Gastrocnemius medialis (tissue), 4 donors: ENCODE measurements around the gene RNF43. TPM values are rescaled to one million over a fixed set of nuclear protein-coding genes. Genes with fewer than 3 reads are reported as not detected.

Experiments
- ATAC-seq, 2 donors: fragments of 150-250 bp; one replicate each; pipeline ENCODE4 v1.9.1; 2016
- DNase-seq, 2 donors: peaks; one replicate each; pipeline ENCODE4 v3.0.0-alpha.2; 2019
- H3K27ac ChIP-seq, 4 donors: fragments of 200-600 bp; sonication (generic); 1 replicate in 1 of 4; 2 replicates in 3 of 4; pipeline ENCODE4 v1.5.1; 2016 to 2018; ENCODE audit warnings: mild to moderate bottlenecking in 2 of 4, moderate library complexity in 1 of 4
- H3K27me3 ChIP-seq, 3 donors: fragments of 200-600 bp; sonication (generic) in 2 of 3; 1 replicate in 1 of 3; 2 replicates in 2 of 3; pipeline versions ENCODE4 v1.5.1 to v1.6.0; 2016 to 2019; ENCODE audit warnings: mild to moderate bottlenecking in 1 of 3, moderate library complexity in 1 of 3
- H3K36me3 ChIP-seq, 2 donors: fragments of 200-600 bp; sonication (generic) in 1 of 2; one replicate each; pipeline ENCODE4 v1.5.1; 2017 to 2018
- H3K4me1 ChIP-seq, 2 donors: fragments of 200-600 bp; sonication (generic) in 1 of 2; one replicate each; pipeline ENCODE4 v1.5.1; 2016 to 2017; ENCODE audit warnings: mild to moderate bottlenecking in 2 of 2
- H3K4me3 ChIP-seq, 4 donors: fragments of 200-600 bp; sonication (generic) in 3 of 4; 1 replicate in 1 of 4; 2 replicates in 3 of 4; pipeline ENCODE4 v1.5.1; 2016 to 2019; ENCODE audit warnings: mild to moderate bottlenecking in 2 of 4
- H3K9me3 ChIP-seq, 3 donors: fragments of 200-600 bp; sonication (generic) in 2 of 3; 1 replicate in 1 of 3; 2 replicates in 2 of 3; pipeline ENCODE4 v1.5.1; 2016 to 2019
- CTCF ChIP-seq, 5 experiments: fragments of 450-650 bp in 3 of 5; fragments of 200-600 bp in 2 of 5; sonication (generic) in 2 of 5; IDR thresholded peaks in 4 of 5; conservative IDR thresholded peaks in 1 of 5; 1 replicate in 4 of 5; 2 replicates in 1 of 5; pipeline ENCODE4 v1.5.1; 2016 to 2019; ENCODE audit warnings: antibody characterized with exemption in 5 of 5, mild to moderate bottlenecking in 3 of 5, moderate library complexity in 3 of 5
- POLR2A ChIP-seq, 2 donors: fragments of 450-650 bp; IDR thresholded peaks; one replicate each; pipeline ENCODE4 v1.6.1; 2017; ENCODE audit warnings: antibody characterized with exemption in 2 of 2, mild to moderate bottlenecking in 2 of 2, moderate library complexity in 2 of 2
- in situ Hi-C, 4 donors: fragments of 200-750 bp; cut with MboI; loops; one replicate each; pipeline versions ENCODE4 v1.15.0 to v1.8.0; 2017; ENCODE audit warnings: low sequenced_read_pairs in 4 of 4
- intact Hi-C: fragments of 100-400 bp; cut with DNase I; formaldehyde crosslinking; loops from one replicate; pipeline ENCODE4 v1.15.1; 2023; ENCODE audit warnings: low total_unique reads
- total RNA-seq, 4 donors: library from RNA; depleted of rRNA; stranded (reverse); fragments of >200 nt; gene quantifications; one replicate each; pipeline versions ENCODE4 v1.1.0 to v1.2.3, GENCODE V29; 2016

Gene RNF43
- total RNA-seq, 4 donors from 2014 or later = 0.20 TPM; not detected in 3

DNA sequence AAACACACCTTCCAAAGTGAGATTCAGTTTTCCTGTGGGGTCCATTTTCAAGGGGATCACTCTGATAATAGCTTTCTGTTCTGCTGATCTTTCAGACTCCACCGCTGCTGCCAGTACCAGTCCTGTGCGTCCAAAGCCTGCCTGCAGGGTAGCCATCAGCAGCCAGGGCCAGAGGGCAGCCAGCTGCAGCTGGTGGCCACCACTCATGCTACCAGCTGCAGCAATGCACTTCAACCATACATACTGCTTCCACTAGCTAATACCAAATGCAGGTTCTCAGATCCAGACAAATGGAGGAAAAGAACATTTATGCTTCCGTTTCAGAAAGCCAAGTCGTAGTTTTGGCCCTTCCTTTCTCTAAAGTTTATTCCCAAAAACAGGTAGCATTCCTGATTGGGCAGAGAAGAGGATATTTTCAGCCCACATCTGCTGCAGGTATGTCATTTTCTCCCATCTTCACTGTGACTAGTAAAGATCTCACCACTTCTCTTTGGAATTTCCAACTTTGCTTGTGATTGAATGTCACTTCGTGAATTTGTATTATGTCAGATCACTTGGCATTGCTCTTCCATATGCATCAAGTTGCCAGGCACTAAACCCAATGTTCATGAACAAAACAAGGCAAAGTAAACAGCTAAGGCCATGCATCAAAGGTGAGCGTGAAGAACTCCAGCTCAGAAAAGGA lies 1.8 kb downstream of the RNF43 start:
- no peak for DNase-seq
- no peaks in the 10 kb centered on the region for H3K36me3 ChIP-seq
- H3K4me1 ChIP-seq = peaks cover 0 to 10% of the 10 kb centered on the region in 2 donors
- TF ChIP-seq POLR2A (IDR thresholded peaks at IDR 0.05) (no peak), CTCF (IDR thresholded peaks at IDR 0.05 in 4 of 5, conservative IDR thresholded peaks at IDR 0.05 in 1 of 5) (no peak)
- H3K9me3 ChIP-seq = no peaks in the 10 kb centered on the region
- intact Hi-C loops = loop anchor here (5.0 kb wide), 1 partner anchor 108 kb away; no protein-coding TSS in a partner anchor
- in situ Hi-C loops = loop anchor here in 1 of 4 donors (25.0 kb wide), 1 partner anchor 103 kb away; no protein-coding TSS in a partner anchor
- H3K4me3 ChIP-seq = no peak overlapping the region
- ATAC-seq = no peak
- H3K27ac ChIP-seq = no peak overlapping the region
- H3K27me3 ChIP-seq = no peaks in the 10 kb centered on the region

DNA sequence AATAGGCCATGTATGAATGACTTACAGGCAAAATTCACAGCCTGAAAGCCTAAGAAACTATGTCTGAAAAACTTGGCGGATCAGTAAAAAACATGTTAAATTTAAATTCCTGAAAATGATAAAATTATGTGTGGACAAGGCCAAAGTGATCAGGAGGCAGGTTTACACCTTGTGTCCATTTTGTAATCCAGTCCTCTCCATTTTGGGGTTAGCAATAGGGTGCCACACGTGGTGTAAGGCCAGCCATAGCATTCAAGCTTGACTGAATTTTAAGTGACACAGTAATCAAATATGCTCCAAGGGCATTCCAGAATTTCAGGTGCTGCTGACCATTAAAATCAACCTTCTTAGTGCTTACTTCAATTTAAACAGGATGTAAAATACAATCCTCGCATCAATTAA lies 2.7 kb downstream of the RNF43 start:
- no peak for TF ChIP-seq POLR2A (IDR thresholded peaks at IDR 0.05)
- TF ChIP-seq CTCF (IDR thresholded peaks at IDR 0.05 in 4 of 5, conservative IDR thresholded peaks at IDR 0.05 in 1 of 5) = no peak
- ATAC-seq (no peak), DNase-seq (no peak)
- no peak overlapping the region for H3K27ac ChIP-seq
- H3K36me3 ChIP-seq = no peaks in the 10 kb centered on the region
- H3K4me1 ChIP-seq = peaks cover 0 to 10% of the 10 kb centered on the region in 2 donors
- in situ Hi-C loops = loop anchor here in 1 of 4 donors (25.0 kb wide), 1 partner anchor 102 kb away; no protein-coding TSS in a partner anchor
- H3K4me3 ChIP-seq = no peak overlapping the region
- intact Hi-C loops = no loop called here
- H3K27me3 ChIP-seq = no peaks in the 10 kb centered on the region
- no peaks in the 10 kb centered on the region for H3K9me3 ChIP-seq

DNA sequence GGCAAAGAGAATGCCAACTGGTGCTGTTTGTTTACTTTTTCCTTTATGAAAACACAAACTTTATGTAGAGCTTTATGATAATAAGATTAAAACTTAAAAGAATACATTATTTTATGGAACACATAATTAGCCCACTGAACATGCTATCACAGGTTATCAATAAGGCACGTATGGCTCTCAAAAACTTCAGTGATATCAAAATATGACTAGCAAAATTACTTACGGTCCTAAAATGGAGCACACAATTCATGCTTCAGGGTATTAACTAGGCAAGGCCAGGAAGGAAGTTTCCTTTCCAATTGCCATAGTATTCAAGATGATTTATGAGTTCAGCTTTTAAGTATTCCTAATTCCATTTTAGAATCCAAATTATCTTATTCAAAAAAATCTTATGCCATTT lies 3.6 kb downstream of the RNF43 start:
- intact Hi-C loops (no loop called here), in situ Hi-C loops (loop anchor here in 1 of 4 donors (25.0 kb wide), 1 partner anchor 101 kb away; no protein-coding TSS in a partner anchor)
- DNase-seq (no peak), ATAC-seq (no peak)
- H3K9me3 ChIP-seq = no peaks in the 10 kb centered on the region
- TF ChIP-seq POLR2A (IDR thresholded peaks at IDR 0.05) (no peak), CTCF (IDR thresholded peaks at IDR 0.05 in 4 of 5, conservative IDR thresholded peaks at IDR 0.05 in 1 of 5) (no peak)
- no peaks in the 10 kb centered on the region for H3K36me3 ChIP-seq
- peaks cover 0 to 10% of the 10 kb centered on the region in 2 donors for H3K4me1 ChIP-seq
- H3K27me3 ChIP-seq = no peaks in the 10 kb centered on the region
- H3K4me3 ChIP-seq = no peak overlapping the region
- H3K27ac ChIP-seq = no peak overlapping the region

DNA sequence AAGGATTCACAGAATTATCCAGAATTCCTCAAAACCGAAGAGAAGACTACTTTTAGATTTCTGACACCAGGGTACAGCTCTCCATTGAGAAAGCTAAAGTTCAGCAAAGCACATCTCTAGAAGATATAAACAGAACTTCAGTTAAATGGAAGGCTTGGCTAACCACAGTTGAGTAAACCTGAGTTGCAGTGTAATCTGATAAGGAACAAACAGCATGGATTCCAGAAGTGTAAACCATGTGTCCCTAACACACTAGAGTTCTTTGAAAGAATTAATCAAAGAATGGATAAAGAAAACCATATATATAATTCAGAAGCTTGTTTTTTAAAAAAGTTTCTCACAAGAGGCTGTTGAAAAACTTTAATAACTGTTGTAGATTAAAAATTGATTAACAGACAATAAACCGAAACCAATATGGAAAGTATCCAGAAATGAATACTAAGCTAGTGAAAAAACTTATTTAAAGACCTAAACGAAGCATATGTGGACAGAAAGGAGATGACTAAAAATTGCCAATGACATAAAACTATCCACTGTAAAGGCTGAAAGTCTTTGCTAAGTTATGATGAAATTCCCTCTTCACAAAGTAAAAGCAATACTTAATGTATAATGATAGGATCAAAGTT lies 4.3 kb downstream of the RNF43 start:
- Histone ChIP-seq H3K9me3 (no peaks in the 10 kb centered on the region), H3K27me3 (no peaks in the 10 kb centered on the region), H3K27ac (no peak overlapping the region), H3K4me3 (no peak overlapping the region), H3K4me1 (peaks cover 0 to 10% of the 10 kb centered on the region in 2 donors), H3K36me3 (no peaks in the 10 kb centered on the region)
- DNase-seq = no peak
- intact Hi-C loops = no loop called here
- ATAC-seq = peak in 1 of 2 donors; percentile 35
- TF ChIP-seq CTCF (IDR thresholded peaks at IDR 0.05 in 4 of 5, conservative IDR thresholded peaks at IDR 0.05 in 1 of 5) = no peak
- TF ChIP-seq POLR2A (IDR thresholded peaks at IDR 0.05) = no peak
- in situ Hi-C loops = loop anchor here in 1 of 4 donors (25.0 kb wide), 1 partner anchor 101 kb away; no protein-coding TSS in a partner anchor
